GM23338 (cell line): Measurements from ENCODE around the gene SCNN1B. TPM values are rescaled to one million over a fixed set of nuclear protein-coding genes. Genes with fewer than 3 reads are reported as not detected.

ENCODE experiments used
- ATAC-seq: fragments of 200-7000 bp; cut with Tn5 transposase; 3 replicates; pipeline ENCODE4 v1.9.1; 2020
- DNase-seq: peaks from one replicate; pipeline ENCODE4 v3.0.0-alpha.2; 2015; ENCODE audit warnings: low spot score
- H2AFZ ChIP-seq: fragments of 200-600 bp; sonication (generic); 2 replicates; pipeline ENCODE4 v1.8.0; 2016; ENCODE audit warnings: antibody characterized with exemption, mild to moderate bottlenecking, moderate library complexity
- H3F3A ChIP-seq: fragments of 200-600 bp; sonication (generic); replicated peaks from 2 replicates; pipeline ENCODE4 v1.8.0; 2017; ENCODE audit warnings: antibody characterized with exemption, mixed run types, low read depth
- H3K27ac ChIP-seq: fragments of 200-600 bp; sonication (generic); 2 replicates; pipeline ENCODE4 v1.6.1; 2016; ENCODE audit warnings: low read depth
- H3K27me3 ChIP-seq: fragments of 200-600 bp; sonication (generic); 2 replicates; pipeline ENCODE4 v1.8.0; 2016; ENCODE audit warnings: mild to moderate bottlenecking, mixed run types, moderate library complexity; ENCODE audit not compliant: insufficient read depth
- H3K36me3 ChIP-seq: fragments of 200-600 bp; sonication (generic); 2 replicates; pipeline ENCODE4 v1.8.0; 2016; ENCODE audit warnings: mild to moderate bottlenecking; ENCODE audit not compliant: insufficient read depth
- H3K4me1 ChIP-seq: fragments of 200-600 bp; sonication (generic); 2 replicates; pipeline ENCODE4 v1.8.0; 2016; ENCODE audit warnings: mild to moderate bottlenecking, moderate library complexity; ENCODE audit not compliant: insufficient read depth
- H3K4me2 ChIP-seq: fragments of 200-600 bp; sonication (generic); 2 replicates; pipeline ENCODE4 v1.7.1; 2017; ENCODE audit warnings: mixed run types
- H3K4me3 ChIP-seq: fragments of 200-600 bp; sonication (generic); 2 replicates; pipeline ENCODE4 v1.6.1; 2016; ENCODE audit warnings: mixed run types
- H3K79me2 ChIP-seq: fragments of 200-600 bp; sonication (generic); replicated peaks from 2 replicates; pipeline ENCODE4 v1.8.0; 2017; ENCODE audit warnings: mild to moderate bottlenecking; ENCODE audit not compliant: insufficient read depth
- H3K9me2 ChIP-seq: fragments of 200-600 bp; sonication (generic); 2 replicates; pipeline ENCODE4 v1.8.0; 2017; ENCODE audit not compliant: insufficient read depth
- H4K20me1 ChIP-seq: fragments of 200-600 bp; sonication (generic); replicated peaks from 2 replicates; pipeline ENCODE4 v1.8.0; 2017; ENCODE audit warnings: mild to moderate bottlenecking; ENCODE audit not compliant: insufficient read depth
- H3K27ac Mint-ChIP-seq: 2 replicates; pipeline ENCODE4 v1.8.0; 2020; ENCODE audit warnings: inconsistent platforms, mild to moderate bottlenecking, moderate library complexity, mixed read lengths
- H3K27me3 Mint-ChIP-seq: 3 replicates; pipeline ENCODE4 v1.8.0; 2022; ENCODE audit warnings: low read depth, mild to moderate bottlenecking, moderate library complexity, mixed read lengths, inconsistent platforms; ENCODE audit not compliant: insufficient read depth, poor library complexity
- H3K36me3 Mint-ChIP-seq: 3 replicates; pipeline ENCODE4 v1.8.0; 2021; ENCODE audit warnings: low read depth, mild to moderate bottlenecking, inconsistent platforms, moderate library complexity, mixed read lengths
- H3K4me1 Mint-ChIP-seq: 3 replicates; pipeline ENCODE4 v1.8.0; 2020; ENCODE audit warnings: mild to moderate bottlenecking, inconsistent platforms, mixed read lengths
- H3K4me3 Mint-ChIP-seq: 3 replicates; pipeline ENCODE4 v1.8.0; 2021; ENCODE audit warnings: moderate library complexity, mild to moderate bottlenecking, inconsistent platforms, mixed read lengths
- H3K9me3 Mint-ChIP-seq: 3 replicates; pipeline ENCODE4 v1.8.0; 2020; ENCODE audit warnings: moderate library complexity, mild to moderate bottlenecking, inconsistent platforms, mixed read lengths
- CREB1 ChIP-seq: fragments of 250-450 bp; sonication (Bioruptor Pico); IDR thresholded peaks from 2 replicates; pipeline ENCODE4 v1.5.0; 2020; ENCODE audit warnings: low read depth, mild to moderate bottlenecking, moderate library complexity
- CTCF ChIP-seq, 2 experiments: fragments of 200-600 bp in 1 of 2; sonication (generic) in 1 of 2; conservative IDR thresholded peaks; 2 replicates each; pipeline versions ENCODE4 v1.5.1 to v1.6.1; 2016 to 2017; ENCODE audit warnings: antibody characterized with exemption in 2 of 2, low read depth in 2 of 2, mild to moderate bottlenecking in 2 of 2, moderate library complexity in 1 of 2
- ETS1 ChIP-seq: IDR thresholded peaks from 2 replicates; pipeline ENCODE4 v1.6.1; 2016; ENCODE audit warnings: antibody characterized with exemption
- EZH2 ChIP-seq: fragments of 200-600 bp; sonication (generic); IDR thresholded peaks from one replicate; pipeline ENCODE4 v1.8.0; 2017; ENCODE audit warnings: antibody characterized with exemption, mild to moderate bottlenecking, low read depth; ENCODE audit not compliant: unreplicated experiment
- EZH2phosphoT487 ChIP-seq: fragments of 200-600 bp; sonication (generic); IDR thresholded peaks from one replicate; pipeline ENCODE4 v1.8.1; 2018; ENCODE audit warnings: antibody characterized with exemption; ENCODE audit not compliant: unreplicated experiment
- JUNB ChIP-seq: IDR thresholded peaks from one replicate; pipeline ENCODE4 v1.6.1; 2016; ENCODE audit warnings: antibody characterized with exemption; ENCODE audit not compliant: unreplicated experiment
- NANOG ChIP-seq: IDR thresholded peaks from 2 replicates; pipeline ENCODE4 v1.6.1; 2016; ENCODE audit warnings: antibody characterized with exemption, borderline replicate concordance
- POLR2AphosphoS5 ChIP-seq: IDR thresholded peaks from 2 replicates; pipeline ENCODE4 v1.6.1; 2016; ENCODE audit warnings: antibody characterized with exemption, low read depth
- REST ChIP-seq: IDR thresholded peaks from one replicate; pipeline ENCODE4 v1.6.1; 2018; ENCODE audit warnings: antibody characterized with exemption; ENCODE audit not compliant: unreplicated experiment
- STAT1 ChIP-seq: IDR thresholded peaks from one replicate; pipeline ENCODE4 v1.6.1; 2016; ENCODE audit warnings: antibody characterized with exemption; ENCODE audit not compliant: unreplicated experiment
- ZNF114 ChIP-seq: fragments of 250-450 bp; sonication (Bioruptor Pico); IDR thresholded peaks from 2 replicates; pipeline ENCODE4 v1.5.0; 2020; ENCODE audit warnings: mild to moderate bottlenecking, moderate library complexity
- ZNF331 ChIP-seq: fragments of 250-450 bp; sonication (Bioruptor Pico); IDR thresholded peaks from 2 replicates; pipeline ENCODE4 v1.5.0; 2020; ENCODE audit warnings: low read depth, mild to moderate bottlenecking, moderate library complexity
- ZNF462 ChIP-seq: fragments of 250-450 bp; sonication (Bioruptor Pico); IDR thresholded peaks from 2 replicates; pipeline ENCODE4 v1.5.0; 2020; ENCODE audit warnings: mild to moderate bottlenecking, moderate library complexity
- polyA plus RNA-seq: library from polyadenylated mRNA; unstranded; fragments of >200 nt; fragmentation: Nextera tagmentation; extraction: Ambion mirVana; gene quantifications from 2 replicates; pipeline ENCODE4 v1.2.1, GENCODE V29; 2016
- total RNA-seq: library from RNA; depleted of rRNA; stranded (reverse); fragments of >200 nt; shearing (Covaris generic); gene quantifications from 2 replicates; pipeline ENCODE4 v1.2.3, GENCODE V29; 2014

The SCNN1B gene
- total and polyA plus RNA-seq, 2 experiments from 2014 or later = 0.78 to 1.1 TPM

- Histone ChIP-seq H4K20me1 (no peaks in the 10 kb centered on the region), H3K4me1 (no peaks in the 10 kb centered on the region), H3K79me2 (no peaks in the 10 kb centered on the region), H3F3A (no peaks in the 10 kb centered on the region), H3K27me3 (no peaks in the 10 kb centered on the region), H3K27ac (no peak overlapping the region), H3K36me3 (no peaks in the 10 kb centered on the region), H3K4me2 (no peak overlapping the region), H3K9me2 (no peaks in the 10 kb centered on the region), H3K4me3 (no peak overlapping the region), H2AFZ (no peak overlapping the region)
- Mint-ChIP-seq H3K27ac (no peak overlapping the region), H3K4me3 (no peak overlapping the region), H3K27me3 (no peaks in the 10 kb centered on the region), H3K9me3 (peaks cover 3% of the 10 kb centered on the region; the same call in 1 of the 3 replicates), H3K36me3 (no peaks in the 10 kb centered on the region), H3K4me1 (no peaks in the 10 kb centered on the region)
- no peak for TF ChIP-seq CTCF (conservative IDR thresholded peaks at IDR 0.05; ENCODE audit: low read depth in 2 of 2)
- no peak for TF ChIP-seq EZH2phosphoT487
- TF ChIP-seq POLR2AphosphoS5 = no peak
- no peak for TF ChIP-seq ZNF331 (CRISPR knock-in tag)
- no peak for TF ChIP-seq JUNB
- no peak for TF ChIP-seq CREB1 (CRISPR knock-in tag)
- no peak for TF ChIP-seq EZH2
- TF ChIP-seq ZNF462 = no peak
- TF ChIP-seq NANOG = no peak
- TF ChIP-seq ETS1 = no peak
- TF ChIP-seq STAT1 = no peak
- TF ChIP-seq REST = no peak
- TF ChIP-seq ZNF114 (CRISPR knock-in tag) = no peak
- ATAC-seq (no peak), DNase-seq (no peak)
Measured at GRCh38 chr16:23355106-23355670, 53.1 kb downstream of the SCNN1B start.
